ENCODE results near the gene IFNA14. TPM values are rescaled to one million over a fixed set of nuclear protein-coding genes. Genes with fewer than 3 reads are reported as not detected.
"Not testable (repeated sequence)": the region's sequence is repeated elsewhere in the genome, so short reads cannot be mapped to it uniquely, and the experiment has no call there.

IFNA14 gene
- total RNA-seq, 1 donor from 2014 or later = not detected

DNA sequence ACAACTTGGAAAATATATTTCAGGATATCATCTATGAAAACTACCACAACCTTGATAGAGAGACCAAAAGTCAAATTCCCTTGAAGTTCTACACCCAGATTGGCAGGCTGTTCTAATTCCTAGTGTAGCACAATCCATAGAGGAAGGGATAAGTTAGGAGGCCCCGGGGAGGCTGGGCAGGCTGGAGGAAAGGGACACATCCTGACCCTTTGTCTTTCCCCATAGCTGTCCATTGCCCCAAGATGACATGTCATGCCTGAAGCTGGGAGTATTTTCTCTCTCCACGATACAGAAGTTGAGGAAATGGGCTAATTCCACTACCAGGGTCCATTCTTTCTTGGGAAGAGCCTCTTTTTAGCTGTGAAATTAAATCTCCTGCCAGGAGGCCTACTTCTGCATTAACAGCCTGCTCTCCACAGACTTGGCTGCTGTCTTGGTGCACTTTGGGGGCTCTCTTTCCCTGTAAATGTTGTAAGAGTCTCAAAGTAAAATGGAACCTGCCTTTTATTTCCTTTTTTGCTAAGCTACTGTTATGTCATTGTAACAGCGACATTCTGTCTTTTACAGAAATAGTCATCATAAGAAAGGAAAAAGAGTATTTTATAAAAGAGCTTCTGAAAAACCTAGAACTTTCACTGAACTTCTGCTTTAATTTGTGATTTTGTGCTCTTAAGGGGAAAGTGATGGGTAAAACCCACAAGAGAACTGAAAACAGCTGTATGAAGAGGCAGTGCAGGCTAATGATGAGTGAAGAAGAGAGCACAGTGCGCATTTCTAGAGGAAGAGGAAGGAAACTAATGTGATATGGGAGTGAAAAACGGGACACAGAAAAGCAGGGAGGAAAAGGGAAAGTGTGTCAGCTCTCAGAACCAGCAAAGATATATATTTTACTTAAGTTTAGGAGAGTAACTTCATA is 26.1 kb downstream of the IFNA14 start:
- DNase-seq = peak; percentile 19

DNA sequence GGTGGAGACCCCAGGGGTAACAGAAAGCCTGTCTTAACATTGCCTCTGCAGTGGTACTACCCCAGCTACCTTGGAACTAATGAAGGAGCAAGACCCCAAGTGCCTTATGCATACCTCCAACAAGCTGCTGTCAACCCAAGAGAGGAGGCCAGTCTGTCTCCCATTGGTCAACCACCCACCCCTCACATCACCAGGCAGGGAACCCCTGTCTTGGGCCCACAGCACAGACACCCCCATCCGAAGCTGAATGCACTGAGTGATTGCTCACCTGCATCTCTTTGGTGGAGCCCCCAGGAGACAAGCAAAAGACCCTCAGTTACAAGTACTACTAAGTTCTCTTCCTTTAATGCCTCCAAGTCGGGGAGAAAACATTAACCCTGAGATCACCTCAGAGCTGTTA is 27.6 kb downstream of the IFNA14 start:
- DNase-seq = not testable (repeated sequence)

DNA sequence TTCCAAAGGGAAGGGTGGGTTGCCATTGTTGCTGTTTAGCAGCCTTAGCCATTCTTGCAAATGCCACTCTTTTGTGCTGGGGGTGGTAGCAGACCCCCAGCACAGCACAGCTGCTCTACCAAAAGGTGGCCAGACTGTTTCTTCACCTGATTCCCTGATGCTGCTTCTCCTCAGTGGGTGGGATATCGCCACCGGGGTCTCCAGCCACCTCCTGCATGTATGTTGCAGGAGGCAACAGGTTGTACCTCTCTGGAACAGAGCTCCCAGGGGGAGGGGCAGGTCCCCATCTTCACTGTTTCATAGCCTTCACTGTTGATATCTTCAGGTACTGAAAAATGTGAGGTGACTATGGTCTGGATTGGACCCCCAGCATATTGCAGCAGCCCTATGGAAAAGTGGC is 29.0 kb downstream of the IFNA14 start:
- DNase-seq = not testable (repeated sequence)

DNA sequence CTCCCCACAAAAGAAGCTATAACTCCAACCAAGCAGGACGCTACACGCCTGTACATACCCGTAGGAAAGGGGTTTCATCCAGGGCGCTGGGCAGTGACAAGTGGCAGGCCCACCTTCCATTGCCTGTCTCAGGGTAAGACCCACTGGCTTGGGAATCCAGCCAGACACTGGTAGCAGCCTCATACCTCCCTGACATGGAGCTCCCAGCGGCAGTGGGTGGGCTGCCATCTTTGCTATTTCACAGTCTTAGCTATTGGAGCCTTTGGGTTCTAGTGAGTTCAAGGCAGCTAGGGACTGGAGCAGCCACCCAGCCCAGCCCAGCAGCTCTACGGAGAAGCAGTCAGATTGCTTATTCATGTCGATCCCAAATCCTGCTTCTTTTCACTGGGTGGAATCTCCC is 29.5 kb downstream of the IFNA14 start:
- DNase-seq = no peak

DNA sequence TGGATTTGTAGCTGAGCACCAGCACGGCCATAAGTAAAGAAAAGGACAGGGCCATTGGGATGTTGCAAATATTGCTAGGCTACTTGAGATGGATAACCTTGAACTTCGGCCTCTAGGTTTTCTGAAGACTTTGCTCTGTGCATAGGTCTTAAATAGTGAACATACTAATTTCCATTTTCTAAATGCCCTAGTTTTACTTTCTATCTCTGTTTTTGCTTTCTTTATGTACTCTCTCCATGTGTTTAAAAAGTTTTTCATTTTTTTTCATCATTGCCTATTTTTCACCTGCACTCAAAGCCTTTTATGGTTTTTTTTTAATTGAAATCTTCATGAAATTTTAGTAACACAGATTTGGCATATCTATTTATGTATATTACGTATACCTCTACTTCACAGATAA is 32.8 kb downstream of the IFNA14 start, which contains the start of gene IFNA10:
TSS of gene IFNA10 (minus strand) at position 101 of the 400 bp plus-strand sequence. CDS start at position 55, 46 bp downstream.
- not testable (repeated sequence) for DNase-seq

DNA sequence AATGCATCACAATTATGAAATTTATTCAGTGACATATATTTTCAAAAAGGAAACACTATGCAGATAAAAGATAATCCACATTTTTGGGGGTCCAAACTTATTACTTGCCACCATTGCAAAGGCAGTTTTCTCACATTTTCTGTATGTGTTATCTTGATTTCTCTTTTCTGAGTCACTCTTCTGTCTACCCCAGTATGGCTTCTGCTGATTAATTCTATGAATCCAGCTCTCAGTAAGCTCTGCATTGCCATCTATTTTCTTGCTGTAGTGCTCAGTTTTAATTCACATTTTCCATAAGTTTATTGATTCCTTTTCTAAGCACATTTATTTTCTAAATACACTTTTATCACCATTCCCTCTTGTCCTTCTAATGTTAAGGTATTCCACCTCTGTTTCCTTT is 34.6 kb downstream of the IFNA14 start:
- no peak for DNase-seq

DNA sequence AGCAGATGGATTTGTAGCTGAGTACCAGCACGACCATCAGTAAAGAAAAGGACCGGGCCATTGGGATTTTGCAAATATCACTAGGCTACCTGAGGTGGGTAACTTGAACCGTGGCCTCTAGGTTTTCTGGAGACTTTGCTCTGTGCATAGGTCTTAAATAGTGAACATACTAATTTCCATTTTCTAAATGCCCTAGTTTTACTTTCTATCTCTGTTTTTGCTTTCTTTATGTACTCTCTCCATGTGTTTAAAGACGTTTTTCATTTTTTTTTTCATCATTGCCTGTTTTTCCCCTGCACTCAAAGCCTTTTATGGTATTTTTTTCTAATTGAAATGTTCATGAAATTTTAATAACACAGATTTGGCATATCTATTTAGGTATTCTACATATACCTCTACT is 37.7 kb downstream of the IFNA14 start, which contains the start of gene IFNA7:
TSS of gene IFNA7 (minus strand) at position 101 of the 400 bp plus-strand sequence. CDS start at position 61, 40 bp downstream.
- not testable (repeated sequence) for DNase-seq

DNA sequence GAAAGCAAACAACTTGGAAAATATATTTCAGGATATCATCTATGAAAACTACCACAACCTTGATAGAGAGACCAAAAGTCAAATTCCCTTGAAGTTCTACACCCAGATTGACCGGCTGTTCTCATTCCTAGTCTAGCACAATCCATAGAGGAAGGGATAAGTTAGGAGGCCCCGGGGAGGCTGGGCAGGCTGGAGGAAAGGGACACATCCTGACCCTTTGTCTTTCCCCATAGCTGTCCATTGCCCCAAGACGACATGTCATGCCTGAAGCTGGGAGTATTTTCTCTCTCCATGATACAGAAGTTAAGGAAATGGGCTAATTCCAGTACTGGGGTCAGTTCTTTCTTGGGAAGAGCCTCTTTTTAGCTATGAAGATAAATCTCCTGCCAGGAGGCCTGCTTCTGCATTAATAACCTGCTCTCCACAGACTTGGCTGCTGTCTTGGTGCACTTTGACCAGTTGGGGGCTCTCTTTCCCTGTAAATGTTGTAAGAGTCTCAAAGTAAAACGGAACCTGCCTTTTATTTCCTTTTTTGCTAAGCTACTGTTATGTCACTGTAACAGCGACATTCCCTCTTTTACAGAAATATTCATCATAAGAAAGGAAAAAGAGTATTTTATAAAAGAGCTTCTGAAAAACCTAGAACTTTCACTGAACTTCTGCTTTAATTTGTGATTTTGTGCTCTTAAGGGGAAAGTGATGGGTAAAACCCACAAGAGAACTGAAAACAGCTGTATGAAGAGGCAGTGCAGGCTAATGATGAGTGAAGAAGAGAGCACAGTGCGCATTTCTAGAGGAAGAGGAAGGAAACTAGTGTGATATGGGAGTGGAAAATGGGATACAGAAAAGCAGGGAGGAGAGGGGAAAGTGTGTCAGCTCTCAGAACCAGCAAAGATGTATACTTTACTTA is 44.7 kb downstream of the IFNA14 start:
- DNase-seq = peak; percentile 21

Other genes with a start within 250 kb of the IFNA14 start
- 0.51 and 0.56 TPM in 2 replicates for gene HACD4, start 208.4 kb downstream of the IFNA14 start, total RNA-seq
- not detected in 2 replicates for gene IFNB1, start 162.1 kb downstream of the IFNA14 start, total RNA-seq
- not detected in 2 replicates for gene IFNW1, start 98.2 kb downstream of the IFNA14 start, total RNA-seq
- not detected in 2 replicates for gene IFNA21, start 73.3 kb downstream of the IFNA14 start, total RNA-seq
- gene IFNA4, start 52.4 kb downstream of the IFNA14 start, total RNA-seq = not detected in 2 replicates
- not detected in 2 replicates for gene IFNA7, start 37.8 kb downstream of the IFNA14 start, total RNA-seq
- gene IFNA10, start 32.9 kb downstream of the IFNA14 start, total RNA-seq = not detected in 2 replicates
- not detected in 2 replicates for gene IFNA16, start 22.7 kb downstream of the IFNA14 start, total RNA-seq
- not detected in 2 replicates for gene IFNA17, start 11.8 kb downstream of the IFNA14 start, total RNA-seq
- gene IFNA5, start 65.3 kb upstream of the IFNA14 start, total RNA-seq = 0.09 TPM in 1 of 2 replicates, not detected in the other
- 44.2 and 45.3 TPM in 2 replicates for gene KLHL9, start 95.4 kb upstream of the IFNA14 start, total RNA-seq
- not detected in 2 replicates for gene IFNA6, start 110.9 kb upstream of the IFNA14 start, total RNA-seq
- not detected in 2 replicates for gene IFNA13, start 128.1 kb upstream of the IFNA14 start, total RNA-seq
- gene IFNA2, start 145.4 kb upstream of the IFNA14 start, total RNA-seq = not detected in 2 replicates
- not detected in 2 replicates for gene IFNA8, start 169.1 kb upstream of the IFNA14 start, total RNA-seq
- gene IFNA1, start 200.4 kb upstream of the IFNA14 start, total RNA-seq = not detected in 2 replicates
- 0.05 and 0.17 TPM in 2 replicates for gene IFNE, start 242.3 kb upstream of the IFNA14 start, total RNA-seq